Activated naive CD4-positive, alpha-beta T cell treated with anti-CD3 and anti-CD28 coated beads, Interleukin-2, amount 50 U/mL, for 24 hours (primary cell): ENCODE data around the gene KIR2DL3.
"Not testable (repeated sequence)": the region's sequence is repeated elsewhere in the genome, so short reads cannot be mapped to it uniquely, and the experiment has no call there.

Experiments
- H3K27ac Mint-ChIP-seq: one replicate; pipeline ENCODE4 v1.8.0; 2021; ENCODE audit warnings: mild to moderate bottlenecking, mixed read lengths
- H3K27me3 Mint-ChIP-seq: one replicate; pipeline ENCODE4 v1.8.0; 2021; ENCODE audit warnings: mixed read lengths
- H3K36me3 Mint-ChIP-seq: one replicate; pipeline ENCODE4 v1.8.0; 2021; ENCODE audit warnings: mixed read lengths
- H3K4me1 Mint-ChIP-seq: one replicate; pipeline ENCODE4 v1.8.0; 2021; ENCODE audit warnings: mixed read lengths
- H3K4me3 Mint-ChIP-seq: one replicate; pipeline ENCODE4 v1.8.0; 2021; ENCODE audit warnings: mild to moderate bottlenecking, mixed read lengths
- H3K9me3 Mint-ChIP-seq: one replicate; pipeline ENCODE4 v1.8.0; 2021; ENCODE audit warnings: mixed read lengths

Gene KIR2DL3

GRCh38 chr19:54728167-54728566 is 10.1 kb upstream of the KIR2DL3 start:
- no peak overlapping the region for H3K27ac Mint-ChIP-seq
- no peaks in the 10 kb centered on the region for H3K4me1 Mint-ChIP-seq
- H3K4me3 Mint-ChIP-seq, result no peak overlapping the region
- H3K27me3 Mint-ChIP-seq, result peaks cover 15% of the 10 kb centered on the region
- H3K36me3 Mint-ChIP-seq, result no peaks in the 10 kb centered on the region
- peaks cover 1% of the 10 kb centered on the region for H3K9me3 Mint-ChIP-seq

DNA sequence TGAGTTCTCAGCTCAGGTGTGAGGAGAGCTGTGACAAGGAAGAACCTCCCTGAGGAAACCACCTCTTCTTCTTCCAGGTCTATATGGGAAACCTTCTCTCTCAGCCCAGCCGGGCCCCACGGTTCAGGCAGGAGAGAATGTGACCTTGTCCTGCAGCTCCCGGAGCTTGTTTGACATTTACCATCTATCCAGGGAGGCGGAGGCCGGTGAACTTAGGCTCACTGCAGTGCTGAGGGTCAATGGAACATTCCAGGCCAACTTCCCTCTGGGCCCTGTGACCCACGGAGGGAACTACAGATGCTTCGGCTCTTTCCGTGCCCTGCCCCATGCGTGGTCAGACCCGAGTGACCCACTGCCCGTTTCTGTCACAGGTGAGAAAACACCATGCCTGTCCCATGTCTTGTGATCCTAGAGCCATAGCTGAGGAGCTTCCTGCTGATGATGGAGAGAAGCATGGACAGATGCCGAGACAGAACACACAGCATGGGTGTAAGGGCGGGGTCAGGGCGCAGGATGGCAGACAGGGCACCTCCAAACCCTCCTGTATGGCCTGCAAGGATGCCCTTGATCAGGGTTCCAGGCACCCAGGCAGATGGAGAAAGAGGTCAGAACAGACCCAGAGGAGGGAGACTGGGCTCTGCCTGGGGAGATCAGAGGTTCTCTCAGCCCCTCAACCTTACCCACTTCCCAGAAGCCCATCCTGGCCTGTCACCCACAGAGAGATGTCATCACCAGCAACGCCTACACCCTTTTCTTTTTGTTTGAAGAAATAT is 8.7 kb upstream of the KIR2DL3 start:
- H3K27me3 Mint-ChIP-seq, result peaks cover 17% of the 10 kb centered on the region
- H3K4me1 Mint-ChIP-seq, result no peaks in the 10 kb centered on the region
- H3K36me3 Mint-ChIP-seq, result no peaks in the 10 kb centered on the region
- H3K9me3 Mint-ChIP-seq, result no peaks in the 10 kb centered on the region
- no peak overlapping the region for H3K4me3 Mint-ChIP-seq
- H3K27ac Mint-ChIP-seq, result no peak overlapping the region

- no peak overlapping the region for H3K4me3 Mint-ChIP-seq
- peaks cover 19% of the 10 kb centered on the region for H3K27me3 Mint-ChIP-seq
- no peak overlapping the region for H3K27ac Mint-ChIP-seq
- no peaks in the 10 kb centered on the region for H3K9me3 Mint-ChIP-seq
- H3K4me1 Mint-ChIP-seq, result no peaks in the 10 kb centered on the region
- H3K36me3 Mint-ChIP-seq, result no peaks in the 10 kb centered on the region
These were observed 7.1 kb upstream of the KIR2DL3 start for GRCh38 chr19:54731191-54731590.

DNA sequence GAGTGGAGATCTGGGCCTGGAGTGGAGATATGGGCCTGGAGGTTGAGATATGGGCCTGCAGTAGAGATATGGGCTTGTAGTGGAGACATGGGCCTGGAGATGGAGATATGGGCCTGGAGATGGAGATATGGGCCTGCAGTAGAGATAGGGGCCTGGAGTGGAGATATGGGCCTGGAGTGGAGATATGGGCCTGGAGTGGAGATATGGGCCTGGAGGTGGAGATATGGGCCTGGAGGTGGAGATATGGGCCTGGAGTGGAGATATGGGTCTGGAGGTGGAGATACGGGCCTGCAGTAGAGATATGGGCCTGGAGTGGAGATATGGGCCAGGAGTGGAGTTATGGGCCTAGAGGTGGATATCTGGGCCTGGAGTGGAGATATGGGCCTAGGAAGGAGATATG is 402 bp downstream of the KIR2DL3 start:
- peaks cover 7% of the 10 kb centered on the region for H3K27me3 Mint-ChIP-seq
- no peaks in the 10 kb centered on the region for H3K4me1 Mint-ChIP-seq
- H3K27ac Mint-ChIP-seq, result no peak overlapping the region
- H3K36me3 Mint-ChIP-seq, result no peaks in the 10 kb centered on the region
- no peaks in the 10 kb centered on the region for H3K9me3 Mint-ChIP-seq
- H3K4me3 Mint-ChIP-seq, result no peak overlapping the region

DNA sequence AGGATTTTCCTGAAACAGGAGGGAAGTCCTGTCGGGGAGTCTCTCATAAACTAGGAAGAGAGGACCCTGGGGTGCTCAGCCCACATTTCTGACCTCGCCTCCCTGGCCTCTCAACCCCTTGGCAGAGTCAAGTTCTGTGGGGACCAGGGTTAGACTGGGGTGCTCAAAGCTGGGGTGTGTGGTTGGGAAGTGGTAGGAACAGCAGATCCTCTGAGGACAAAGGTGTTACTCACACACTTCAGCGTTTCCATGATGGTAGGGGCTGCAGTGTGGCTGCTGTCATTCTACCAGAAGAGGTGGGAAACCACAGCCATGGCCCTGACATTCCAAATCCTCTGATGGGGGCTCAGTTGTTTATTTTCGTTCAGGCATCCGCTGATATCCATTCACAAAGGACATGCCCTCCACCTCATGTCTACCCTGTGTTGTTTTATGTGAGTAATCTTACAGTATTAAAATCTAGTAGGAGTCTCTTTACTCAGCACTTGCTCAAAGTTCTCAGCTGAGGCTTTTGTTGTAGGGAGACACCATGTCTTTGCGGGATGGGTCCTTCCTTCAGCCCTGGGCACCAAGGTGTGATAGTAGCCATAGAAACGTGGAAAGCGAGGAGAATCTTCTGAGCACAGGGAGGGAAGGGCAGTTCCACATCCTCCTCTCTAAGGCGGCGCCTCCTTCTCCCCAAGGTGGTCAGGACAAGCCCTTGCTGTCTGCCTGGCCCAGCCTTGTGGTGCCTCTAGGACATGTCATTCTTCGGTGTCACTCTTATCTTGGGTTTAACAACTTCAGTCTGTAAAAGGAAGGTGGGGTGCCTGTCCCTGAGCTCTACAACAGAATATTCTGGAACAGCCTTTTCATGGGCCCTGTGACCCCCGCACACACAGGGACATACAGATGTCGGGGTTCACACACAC is 1.5 kb downstream of the KIR2DL3 start:
- H3K9me3 Mint-ChIP-seq, result no peaks in the 10 kb centered on the region
- no peak overlapping the region for H3K27ac Mint-ChIP-seq
- peaks cover 8% of the 10 kb centered on the region for H3K27me3 Mint-ChIP-seq
- H3K4me3 Mint-ChIP-seq, result no peak overlapping the region
- no peaks in the 10 kb centered on the region for H3K36me3 Mint-ChIP-seq
- H3K4me1 Mint-ChIP-seq, result no peaks in the 10 kb centered on the region

- not testable (repeated sequence) for H3K27me3 Mint-ChIP-seq, H3K4me3 Mint-ChIP-seq, H3K27ac Mint-ChIP-seq, H3K4me1 Mint-ChIP-seq, H3K9me3 Mint-ChIP-seq, H3K36me3 Mint-ChIP-seq
These were observed 3.6 kb downstream of the KIR2DL3 start for GRCh38 chr19:54741950-54742349.

DNA sequence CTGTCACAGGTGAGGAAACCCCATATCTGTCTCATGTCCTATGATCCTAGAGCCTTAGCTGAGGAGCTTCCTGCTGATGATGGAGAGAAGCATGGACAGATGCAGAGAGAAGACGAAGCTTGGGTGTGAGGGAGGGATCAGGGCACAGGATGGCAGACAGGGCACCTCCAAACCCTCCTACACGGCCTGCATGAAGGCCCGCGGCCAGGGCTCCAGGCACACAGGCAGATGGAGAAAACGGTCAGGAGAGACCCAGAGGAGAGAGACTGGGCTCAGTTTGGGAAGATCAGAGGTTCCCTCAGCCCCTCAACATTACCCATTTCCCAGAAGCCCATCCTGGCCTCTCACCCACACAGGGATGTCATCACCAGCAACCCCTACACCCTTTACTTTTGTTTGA is 5.8 kb downstream of the KIR2DL3 start:
- not testable (repeated sequence) for H3K4me1 Mint-ChIP-seq, H3K36me3 Mint-ChIP-seq

GRCh38 chr19:54747614-54748322 is 9.5 kb downstream of the KIR2DL3 start:
- H3K36me3 Mint-ChIP-seq, H3K4me1 Mint-ChIP-seq, H3K4me3 Mint-ChIP-seq, H3K27me3 Mint-ChIP-seq, H3K27ac Mint-ChIP-seq, H3K9me3 Mint-ChIP-seq: not testable (repeated sequence)

More for the DNA sequence above, 5.8 kb downstream of the KIR2DL3 start:
- H3K9me3 Mint-ChIP-seq, H3K27ac Mint-ChIP-seq, H3K4me3 Mint-ChIP-seq, H3K27me3 Mint-ChIP-seq: not testable (repeated sequence)

- H3K27me3 Mint-ChIP-seq, H3K27ac Mint-ChIP-seq, H3K36me3 Mint-ChIP-seq, H3K4me1 Mint-ChIP-seq, H3K9me3 Mint-ChIP-seq, H3K4me3 Mint-ChIP-seq: not testable (repeated sequence)
These were observed 12.0 kb downstream of the KIR2DL3 start for GRCh38 chr19:54750276-54750675.

DNA sequence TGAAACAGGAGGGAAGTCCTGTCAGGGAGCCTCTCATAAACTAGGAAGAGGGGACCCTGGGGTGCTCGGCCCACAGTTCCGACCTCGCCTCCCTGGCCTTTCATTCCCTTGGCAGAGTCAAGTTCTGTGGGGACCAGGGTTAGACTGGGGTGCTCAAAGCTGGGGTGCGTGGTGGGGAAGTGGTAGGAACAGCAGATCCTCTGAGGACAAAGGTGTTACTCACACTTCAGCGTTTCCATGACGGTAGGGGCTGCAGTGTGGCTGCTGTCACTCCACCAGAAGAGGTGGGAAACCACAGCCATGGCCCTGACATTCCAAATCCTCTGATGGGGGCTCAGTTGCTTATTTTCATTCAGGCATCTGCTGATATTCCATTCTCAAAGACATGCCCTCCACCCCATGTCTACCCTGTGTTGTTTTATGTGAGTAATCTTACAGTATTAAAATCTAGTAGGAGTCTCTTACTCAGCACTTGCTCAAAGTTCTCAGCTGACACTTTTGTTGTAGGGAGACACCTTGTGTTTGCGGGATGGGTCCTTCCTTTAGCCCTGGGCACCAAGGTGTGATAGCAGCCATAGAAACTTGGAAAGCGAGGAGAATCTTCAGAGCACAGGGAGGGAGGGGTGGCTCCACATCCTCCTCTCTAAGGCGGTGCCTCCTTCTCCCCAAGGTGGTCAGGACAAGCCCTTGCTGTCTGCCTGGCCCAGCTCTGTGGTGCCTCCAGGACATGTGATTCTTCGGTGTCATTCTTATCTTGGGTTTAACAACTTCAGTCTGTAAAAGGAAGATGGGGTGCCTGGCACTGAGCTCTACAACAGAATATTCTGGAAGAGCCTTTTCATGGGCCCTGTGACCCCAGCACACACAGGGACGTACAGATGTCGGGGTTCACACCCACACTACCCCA is 18.1 kb downstream of the KIR2DL3 start:
- H3K9me3 Mint-ChIP-seq, H3K36me3 Mint-ChIP-seq, H3K27me3 Mint-ChIP-seq, H3K4me1 Mint-ChIP-seq, H3K27ac Mint-ChIP-seq, H3K4me3 Mint-ChIP-seq: not testable (repeated sequence)

DNA sequence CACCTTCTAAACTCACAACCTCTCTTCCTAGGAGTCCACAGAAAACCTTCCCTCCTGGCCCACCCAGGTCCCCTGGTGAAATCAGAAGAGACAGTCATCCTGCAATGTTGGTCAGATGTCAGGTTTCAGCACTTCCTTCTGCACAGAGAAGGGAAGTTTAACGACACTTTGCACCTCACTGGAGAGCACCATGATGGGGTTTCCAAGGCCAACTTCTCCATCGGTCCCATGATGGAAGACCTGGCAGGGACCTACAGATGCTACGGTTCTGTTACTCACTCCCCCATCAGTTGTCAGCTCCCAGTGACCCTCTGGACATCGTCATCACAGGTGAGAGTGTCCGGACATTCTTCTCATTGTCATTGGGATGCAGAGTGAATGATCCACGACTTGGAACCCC is 20.3 kb downstream of the KIR2DL3 start:
- not testable (repeated sequence) for H3K27ac Mint-ChIP-seq, H3K4me1 Mint-ChIP-seq, H3K36me3 Mint-ChIP-seq, H3K27me3 Mint-ChIP-seq, H3K9me3 Mint-ChIP-seq, H3K4me3 Mint-ChIP-seq

DNA sequence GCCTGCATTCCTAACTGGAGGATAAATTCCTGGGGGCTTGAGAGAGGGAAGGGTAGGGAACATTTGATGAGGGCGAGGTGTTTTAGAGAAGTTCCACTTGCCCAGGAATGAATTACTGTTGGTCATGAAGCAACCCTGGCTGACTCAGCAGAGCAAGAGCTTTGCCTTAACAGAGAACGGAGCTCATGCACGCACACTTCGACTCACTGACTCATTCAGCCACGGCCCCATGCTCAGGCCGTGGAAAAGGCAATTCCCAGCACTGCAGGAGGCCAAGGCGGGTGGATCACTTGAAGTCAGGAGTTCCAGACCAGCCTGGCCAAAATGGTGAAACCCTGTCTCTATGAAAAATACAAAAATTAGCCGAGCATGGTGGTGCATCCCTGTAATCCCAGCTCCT is 25.9 kb downstream of the KIR2DL3 start:
- not testable (repeated sequence) for H3K9me3 Mint-ChIP-seq, H3K36me3 Mint-ChIP-seq, H3K4me3 Mint-ChIP-seq, H3K4me1 Mint-ChIP-seq, H3K27me3 Mint-ChIP-seq, H3K27ac Mint-ChIP-seq

DNA sequence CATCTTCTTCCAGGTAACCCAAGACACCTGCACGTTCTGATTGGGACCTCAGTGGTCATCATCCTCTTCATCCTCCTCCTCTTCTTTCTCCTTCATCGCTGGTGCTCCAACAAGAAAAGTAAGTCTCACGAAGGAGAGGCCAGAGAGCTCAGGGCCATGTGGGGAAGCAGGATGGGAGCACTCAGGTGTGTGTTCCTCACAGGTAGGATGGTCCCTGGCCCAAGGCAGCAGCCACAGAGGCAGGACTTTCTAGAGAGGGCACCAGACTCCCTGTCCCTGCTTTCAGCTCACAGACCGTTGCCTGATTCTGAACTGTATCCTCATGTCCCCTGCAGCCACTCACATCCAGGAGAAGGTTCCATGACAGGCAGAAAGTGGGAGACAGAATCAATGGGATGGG is 28.2 kb downstream of the KIR2DL3 start:
- not testable (repeated sequence) for H3K9me3 Mint-ChIP-seq, H3K4me1 Mint-ChIP-seq, H3K27me3 Mint-ChIP-seq, H3K27ac Mint-ChIP-seq, H3K36me3 Mint-ChIP-seq, H3K4me3 Mint-ChIP-seq

DNA sequence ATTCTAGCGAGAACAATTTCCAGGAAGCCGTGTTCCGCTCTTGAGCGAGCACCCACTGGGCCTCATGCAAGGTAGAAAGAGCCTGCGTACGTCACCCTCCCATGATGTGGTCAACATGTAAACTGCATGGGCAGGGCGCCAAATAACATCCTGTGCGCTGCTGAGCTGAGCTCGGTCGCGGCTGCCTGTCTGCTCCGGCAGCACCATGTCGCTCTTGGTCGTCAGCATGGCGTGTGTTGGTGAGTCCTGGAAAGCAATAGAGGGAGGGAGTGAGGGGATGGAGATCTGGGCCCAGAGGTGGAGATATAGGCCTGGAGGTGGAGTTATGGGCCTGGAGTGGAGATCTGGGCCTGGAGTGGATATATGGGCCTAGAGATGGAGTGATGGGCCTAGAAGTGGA is 31.3 kb downstream of the KIR2DL3 start, which contains the start of gene KIR2DL1:
TSS of gene KIR2DL1 (plus strand) at position 148 of the 400 bp plus-strand sequence. CDS start at position 206, 58 bp downstream.
- H3K27ac Mint-ChIP-seq, H3K4me3 Mint-ChIP-seq, H3K4me1 Mint-ChIP-seq, H3K27me3 Mint-ChIP-seq, H3K36me3 Mint-ChIP-seq, H3K9me3 Mint-ChIP-seq: not testable (repeated sequence)

GRCh38 chr19:54770511-54770910 is 32.2 kb downstream of the KIR2DL3 start:
- not testable (repeated sequence) for H3K27me3 Mint-ChIP-seq, H3K4me1 Mint-ChIP-seq, H3K9me3 Mint-ChIP-seq, H3K4me3 Mint-ChIP-seq, H3K36me3 Mint-ChIP-seq, H3K27ac Mint-ChIP-seq
